ENCODE measurements around the gene MAN2A2.
"Not testable (repeated sequence)": the region's sequence is repeated elsewhere in the genome, so short reads cannot be mapped to it uniquely, and the experiment has no call there.

The MAN2A2 gene

GRCh38 chr15:90922712-90923322, 19.7 kb downstream of the MAN2A2 start:
- DNase-seq: not testable (repeated sequence)

- DNase-seq: no peak
These were observed 21.3 kb downstream of the MAN2A2 start for GRCh38 chr15:90924375-90924774.

GRCh38 chr15:90926766-90927165, 23.7 kb downstream of the MAN2A2 start:
- not testable (repeated sequence) for DNase-seq

- DNase-seq: not testable (repeated sequence)
These were observed 25.0 kb downstream of the MAN2A2 start for GRCh38 chr15:90928106-90928505.

GRCh38 chr15:90929246-90930019, 26.3 kb downstream of the MAN2A2 start:
- DNase-seq: no peak

GRCh38 chr15:90930861-90931574, 27.9 kb downstream of the MAN2A2 start:
- DNase-seq: peak in 1 of 3 experiments; percentile 41

- DNase-seq: no peak
These were observed 28.4 kb downstream of the MAN2A2 start for GRCh38 chr15:90931575-90931827.

- DNase-seq: peak; percentile 85 to 93 (median 92)
These were observed 28.9 kb downstream of the MAN2A2 start, which contains the start of gene HDDC3 for GRCh38 chr15:90931828-90932659. Gene HDDC3 (minus strand): TSS chr15:90932549. CDS start chr15:90932540, 9 bp downstream.

GRCh38 chr15:90932660-90932991, 29.5 kb downstream of the MAN2A2 start:
- DNase-seq: no peak

GRCh38 chr15:90933301-90933700, 30.2 kb downstream of the MAN2A2 start:
- no peak for DNase-seq

- DNase-seq: peak; percentile 83 to 95 (median 88)
These were observed 31.3 kb downstream of the MAN2A2 start for GRCh38 chr15:90934256-90934948.

- DNase-seq: peak; percentile 94 to 97 (median 97)
These were observed 32.0 kb downstream of the MAN2A2 start, which contains the start of gene UNC45A for GRCh38 chr15:90934949-90935751. Gene UNC45A (plus strand): TSS chr15:90935285. CDS start chr15:90935325, 40 bp downstream.

GRCh38 chr15:90936823-90937222, 33.7 kb downstream of the MAN2A2 start:
- no peak for DNase-seq

- no peak for DNase-seq
These were observed 35.2 kb downstream of the MAN2A2 start for GRCh38 chr15:90938261-90938660.

- no peak for DNase-seq
These were observed 36.7 kb downstream of the MAN2A2 start for GRCh38 chr15:90939756-90940155.

- no peak for DNase-seq
These were observed 37.9 kb downstream of the MAN2A2 start for GRCh38 chr15:90941038-90941437.

GRCh38 chr15:90942354-90943120, 39.4 kb downstream of the MAN2A2 start:
- no peak for DNase-seq

- DNase-seq: no peak
These were observed 42.0 kb downstream of the MAN2A2 start for GRCh38 chr15:90945091-90945490.

GRCh38 chr15:90946538-90946937, 43.4 kb downstream of the MAN2A2 start:
- no peak for DNase-seq

GRCh38 chr15:90946941-90947576, 44.0 kb downstream of the MAN2A2 start:
- no peak for DNase-seq
